ENCODE measurements around the gene CADM1.

DNA sequence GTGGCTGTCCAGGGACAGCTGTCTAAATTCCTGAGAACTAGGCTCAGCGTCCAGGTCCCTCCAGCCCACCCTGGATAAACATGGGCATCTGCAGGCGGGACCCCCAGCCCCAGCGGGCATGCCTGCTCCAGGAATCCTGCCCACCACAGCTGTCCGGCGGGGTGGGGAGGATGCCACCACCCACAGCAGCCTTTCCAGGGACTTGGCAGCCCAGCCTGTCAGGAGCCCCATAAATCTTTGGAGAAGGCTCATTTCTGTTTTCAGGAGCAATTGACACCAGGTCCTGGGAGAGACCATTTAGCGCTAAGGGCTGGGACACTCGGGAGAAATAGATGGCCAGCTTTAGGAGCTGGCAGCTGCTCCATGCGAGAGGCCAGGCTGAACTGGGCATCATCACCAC is 358.9 kb downstream of the CADM1 start:
- TF ChIP-seq, protein P1, sequence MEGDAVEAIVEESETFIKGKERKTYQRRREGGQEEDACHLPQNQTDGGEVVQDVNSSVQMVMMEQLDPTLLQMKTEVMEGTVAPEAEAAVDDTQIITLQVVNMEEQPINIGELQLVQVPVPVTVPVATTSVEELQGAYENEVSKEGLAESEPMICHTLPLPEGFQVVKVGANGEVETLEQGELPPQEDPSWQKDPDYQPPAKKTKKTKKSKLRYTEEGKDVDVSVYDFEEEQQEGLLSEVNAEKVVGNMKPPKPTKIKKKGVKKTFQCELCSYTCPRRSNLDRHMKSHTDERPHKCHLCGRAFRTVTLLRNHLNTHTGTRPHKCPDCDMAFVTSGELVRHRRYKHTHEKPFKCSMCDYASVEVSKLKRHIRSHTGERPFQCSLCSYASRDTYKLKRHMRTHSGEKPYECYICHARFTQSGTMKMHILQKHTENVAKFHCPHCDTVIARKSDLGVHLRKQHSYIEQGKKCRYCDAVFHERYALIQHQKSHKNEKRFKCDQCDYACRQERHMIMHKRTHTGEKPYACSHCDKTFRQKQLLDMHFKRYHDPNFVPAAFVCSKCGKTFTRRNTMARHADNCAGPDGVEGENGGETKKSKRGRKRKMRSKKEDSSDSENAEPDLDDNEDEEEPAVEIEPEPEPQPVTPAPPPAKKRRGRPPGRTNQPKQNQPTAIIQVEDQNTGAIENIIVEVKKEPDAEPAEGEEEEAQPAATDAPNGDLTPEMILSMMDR (IDR thresholded peaks at IDR 0.05), result no peak
- TF ChIP-seq POLR2A (IDR thresholded peaks at IDR 0.05), result no peak

Data from heart left ventricle (tissue), 13 donors.